Measurements from ENCODE around the gene DGUOK. TPM values are rescaled to one million over a fixed set of nuclear protein-coding genes. Genes with fewer than 3 reads are reported as not detected.

The DGUOK gene
- total and polyA plus RNA-seq, 10 of the 15 experiments (the other 5 are each of a cell fraction or from before 2014, with no cell fraction given) = 64.4 to 234 (median 91.4) TPM

DNA sequence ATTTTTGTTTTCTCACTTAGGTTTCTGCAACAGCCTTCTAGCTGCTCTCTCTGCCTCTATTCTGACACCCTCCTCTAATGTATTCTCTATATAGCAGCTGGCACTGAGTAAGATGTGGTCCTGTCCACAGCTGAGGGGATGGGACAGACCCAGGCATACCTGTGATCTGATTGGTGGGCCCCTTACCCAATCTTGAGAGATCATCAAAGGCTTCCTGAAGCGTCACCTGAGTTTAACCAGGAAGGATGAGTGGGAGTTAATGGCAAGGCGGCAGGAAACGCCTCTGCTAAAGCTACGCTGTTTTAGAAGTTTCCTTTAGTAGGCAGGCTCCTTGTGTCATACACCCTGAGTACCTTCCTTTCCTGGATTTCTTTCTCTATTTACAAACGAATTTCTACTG is 52.3 kb downstream of the DGUOK start (continued):
- 0 out of 2 replicates have a peak, but pooled peaks have one; percentile 49 for TF ChIP-seq TCF7 (IDR thresholded peaks at IDR 0.05; ENCODE audit: borderline replicate concordance)
- no peak for TF ChIP-seq SREBF2 (IDR thresholded peaks at IDR 0.05; ENCODE audit: low read length)
- no peak for TF ChIP-seq KAT2A (conservative IDR thresholded peaks at IDR 0.05; ENCODE audit: control insufficient read depth, low read depth, low read length)
- TF ChIP-seq SUZ12 (IDR thresholded peaks at IDR 0.05; ENCODE audit: unreplicated experiment) = no peak
- TF ChIP-seq, protein P1, sequence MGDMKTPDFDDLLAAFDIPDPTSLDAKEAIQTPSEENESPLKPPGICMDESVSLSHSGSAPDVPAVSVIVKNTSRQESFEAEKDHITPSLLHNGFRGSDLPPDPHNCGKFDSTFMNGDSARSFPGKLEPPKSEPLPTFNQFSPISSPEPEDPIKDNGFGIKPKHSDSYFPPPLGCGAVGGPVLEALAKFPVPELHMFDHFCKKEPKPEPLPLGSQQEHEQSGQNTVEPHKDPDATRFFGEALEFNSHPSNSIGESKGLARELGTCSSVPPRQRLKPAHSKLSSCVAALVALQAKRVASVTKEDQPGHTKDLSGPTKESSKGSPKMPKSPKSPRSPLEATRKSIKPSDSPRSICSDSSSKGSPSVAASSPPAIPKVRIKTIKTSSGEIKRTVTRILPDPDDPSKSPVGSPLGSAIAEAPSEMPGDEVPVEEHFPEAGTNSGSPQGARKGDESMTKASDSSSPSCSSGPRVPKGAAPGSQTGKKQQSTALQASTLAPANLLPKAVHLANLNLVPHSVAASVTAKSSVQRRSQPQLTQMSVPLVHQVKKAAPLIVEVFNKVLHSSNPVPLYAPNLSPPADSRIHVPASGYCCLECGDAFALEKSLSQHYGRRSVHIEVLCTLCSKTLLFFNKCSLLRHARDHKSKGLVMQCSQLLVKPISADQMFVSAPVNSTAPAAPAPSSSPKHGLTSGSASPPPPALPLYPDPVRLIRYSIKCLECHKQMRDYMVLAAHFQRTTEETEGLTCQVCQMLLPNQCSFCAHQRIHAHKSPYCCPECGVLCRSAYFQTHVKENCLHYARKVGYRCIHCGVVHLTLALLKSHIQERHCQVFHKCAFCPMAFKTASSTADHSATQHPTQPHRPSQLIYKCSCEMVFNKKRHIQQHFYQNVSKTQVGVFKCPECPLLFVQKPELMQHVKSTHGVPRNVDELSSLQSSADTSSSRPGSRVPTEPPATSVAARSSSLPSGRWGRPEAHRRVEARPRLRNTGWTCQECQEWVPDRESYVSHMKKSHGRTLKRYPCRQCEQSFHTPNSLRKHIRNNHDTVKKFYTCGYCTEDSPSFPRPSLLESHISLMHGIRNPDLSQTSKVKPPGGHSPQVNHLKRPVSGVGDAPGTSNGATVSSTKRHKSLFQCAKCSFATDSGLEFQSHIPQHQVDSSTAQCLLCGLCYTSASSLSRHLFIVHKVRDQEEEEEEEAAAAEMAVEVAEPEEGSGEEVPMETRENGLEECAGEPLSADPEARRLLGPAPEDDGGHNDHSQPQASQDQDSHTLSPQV (IDR thresholded peaks at IDR 0.05) = no peak
- TF ChIP-seq, protein P2, sequence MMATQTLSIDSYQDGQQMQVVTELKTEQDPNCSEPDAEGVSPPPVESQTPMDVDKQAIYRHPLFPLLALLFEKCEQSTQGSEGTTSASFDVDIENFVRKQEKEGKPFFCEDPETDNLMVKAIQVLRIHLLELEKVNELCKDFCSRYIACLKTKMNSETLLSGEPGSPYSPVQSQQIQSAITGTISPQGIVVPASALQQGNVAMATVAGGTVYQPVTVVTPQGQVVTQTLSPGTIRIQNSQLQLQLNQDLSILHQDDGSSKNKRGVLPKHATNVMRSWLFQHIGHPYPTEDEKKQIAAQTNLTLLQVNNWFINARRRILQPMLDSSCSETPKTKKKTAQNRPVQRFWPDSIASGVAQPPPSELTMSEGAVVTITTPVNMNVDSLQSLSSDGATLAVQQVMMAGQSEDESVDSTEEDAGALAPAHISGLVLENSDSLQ (IDR thresholded peaks at IDR 0.05) = no peak
- TF ChIP-seq MYC (IDR thresholded peaks at IDR 0.05; ENCODE audit: insufficient read depth, insufficient read length, insufficient replicate concordance, low read length, severe bottlenecking) = no peak
- no peak for TF ChIP-seq SRF (IDR thresholded peaks at IDR 0.05; ENCODE audit: low read depth in 2 of 2, low read length in 2 of 2)
- TF ChIP-seq CREM (IDR thresholded peaks at IDR 0.05; ENCODE audit: low read depth) = peak; percentile 71; the same call in 1 of the 2 replicates
- TF ChIP-seq, protein P3, sequence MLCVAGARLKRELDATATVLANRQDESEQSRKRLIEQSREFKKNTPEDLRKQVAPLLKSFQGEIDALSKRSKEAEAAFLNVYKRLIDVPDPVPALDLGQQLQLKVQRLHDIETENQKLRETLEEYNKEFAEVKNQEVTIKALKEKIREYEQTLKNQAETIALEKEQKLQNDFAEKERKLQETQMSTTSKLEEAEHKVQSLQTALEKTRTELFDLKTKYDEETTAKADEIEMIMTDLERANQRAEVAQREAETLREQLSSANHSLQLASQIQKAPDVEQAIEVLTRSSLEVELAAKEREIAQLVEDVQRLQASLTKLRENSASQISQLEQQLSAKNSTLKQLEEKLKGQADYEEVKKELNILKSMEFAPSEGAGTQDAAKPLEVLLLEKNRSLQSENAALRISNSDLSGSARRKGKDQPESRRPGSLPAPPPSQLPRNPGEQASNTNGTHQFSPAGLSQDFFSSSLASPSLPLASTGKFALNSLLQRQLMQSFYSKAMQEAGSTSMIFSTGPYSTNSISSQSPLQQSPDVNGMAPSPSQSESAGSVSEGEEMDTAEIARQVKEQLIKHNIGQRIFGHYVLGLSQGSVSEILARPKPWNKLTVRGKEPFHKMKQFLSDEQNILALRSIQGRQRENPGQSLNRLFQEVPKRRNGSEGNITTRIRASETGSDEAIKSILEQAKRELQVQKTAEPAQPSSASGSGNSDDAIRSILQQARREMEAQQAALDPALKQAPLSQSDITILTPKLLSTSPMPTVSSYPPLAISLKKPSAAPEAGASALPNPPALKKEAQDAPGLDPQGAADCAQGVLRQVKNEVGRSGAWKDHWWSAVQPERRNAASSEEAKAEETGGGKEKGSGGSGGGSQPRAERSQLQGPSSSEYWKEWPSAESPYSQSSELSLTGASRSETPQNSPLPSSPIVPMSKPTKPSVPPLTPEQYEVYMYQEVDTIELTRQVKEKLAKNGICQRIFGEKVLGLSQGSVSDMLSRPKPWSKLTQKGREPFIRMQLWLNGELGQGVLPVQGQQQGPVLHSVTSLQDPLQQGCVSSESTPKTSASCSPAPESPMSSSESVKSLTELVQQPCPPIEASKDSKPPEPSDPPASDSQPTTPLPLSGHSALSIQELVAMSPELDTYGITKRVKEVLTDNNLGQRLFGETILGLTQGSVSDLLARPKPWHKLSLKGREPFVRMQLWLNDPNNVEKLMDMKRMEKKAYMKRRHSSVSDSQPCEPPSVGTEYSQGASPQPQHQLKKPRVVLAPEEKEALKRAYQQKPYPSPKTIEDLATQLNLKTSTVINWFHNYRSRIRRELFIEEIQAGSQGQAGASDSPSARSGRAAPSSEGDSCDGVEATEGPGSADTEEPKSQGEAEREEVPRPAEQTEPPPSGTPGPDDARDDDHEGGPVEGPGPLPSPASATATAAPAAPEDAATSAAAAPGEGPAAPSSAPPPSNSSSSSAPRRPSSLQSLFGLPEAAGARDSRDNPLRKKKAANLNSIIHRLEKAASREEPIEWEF (IDR thresholded peaks at IDR 0.05; ENCODE audit: insufficient replicate concordance, low read depth, low read length) = no peak
- no peak for TF ChIP-seq ZSCAN29 (IDR thresholded peaks at IDR 0.05)
- TF ChIP-seq EED (IDR thresholded peaks at IDR 0.05; ENCODE audit: low read depth) = 0 out of 2 replicates have a peak, but pooled peaks have one; percentile 23
- TF ChIP-seq POU2F2 (IDR thresholded peaks at IDR 0.05; ENCODE audit: borderline replicate concordance, low read depth, low read length) = no peak
- no peak for TF ChIP-seq POLR2AphosphoS2 (IDR thresholded peaks at IDR 0.05; ENCODE audit: low read depth, low read length)
- no peak for TF ChIP-seq BHLHE40 (IDR thresholded peaks at IDR 0.05; ENCODE audit: borderline replicate concordance in 1 of 2, low read depth in 2 of 2, low read length in 1 of 2)
- no peak for TF ChIP-seq YBX1 (IDR thresholded peaks at IDR 0.05)

Measured in GM12878 (cell line).